NCI-H2029 treated with DMSO at 0.1 percent for 48 hours (cell line): ENCODE measurements around the gene CDH4.
"Not testable (repeated sequence)": the region's sequence is repeated elsewhere in the genome, so short reads cannot be mapped to it uniquely, and the experiment has no call there.

Experiments used
- DNase-seq: peaks from one replicate; lab custom pipeline; 2025; lab: John Stamatoyannopoulos, UW

Gene CDH4

GRCh38 chr20:61439251-61439650, 187.2 kb downstream of the CDH4 start:
- no peak for DNase-seq

GRCh38 chr20:61440548-61441055, 188.5 kb downstream of the CDH4 start:
- no peak for DNase-seq

GRCh38 chr20:61441537-61441936, 189.5 kb downstream of the CDH4 start:
- DNase-seq, result no peak

- DNase-seq, result no peak
Observed at GRCh38 chr20:61442075-61442670, 190.1 kb downstream of the CDH4 start.

- no peak for DNase-seq
Observed at GRCh38 chr20:61442718-61443117, 190.7 kb downstream of the CDH4 start.

GRCh38 chr20:61443443-61444126, 191.5 kb downstream of the CDH4 start:
- no peak for DNase-seq

- DNase-seq, result no peak
Observed at GRCh38 chr20:61444637-61445036, 192.6 kb downstream of the CDH4 start.

GRCh38 chr20:61445138-61445537, 193.1 kb downstream of the CDH4 start:
- DNase-seq, result no peak

GRCh38 chr20:61445741-61446140, 193.7 kb downstream of the CDH4 start:
- no peak for DNase-seq

GRCh38 chr20:61447952-61448351, 195.9 kb downstream of the CDH4 start:
- no peak for DNase-seq

GRCh38 chr20:61448386-61448785, 196.3 kb downstream of the CDH4 start:
- DNase-seq, result no peak

GRCh38 chr20:61449057-61449609, 197.1 kb downstream of the CDH4 start:
- DNase-seq, result no peak

GRCh38 chr20:61449916-61450315, 197.9 kb downstream of the CDH4 start:
- DNase-seq, result no peak

GRCh38 chr20:61450549-61450948, 198.5 kb downstream of the CDH4 start:
- DNase-seq, result no peak

GRCh38 chr20:61451009-61451408, 198.9 kb downstream of the CDH4 start:
- no peak for DNase-seq

GRCh38 chr20:61451953-61452352, 199.9 kb downstream of the CDH4 start:
- DNase-seq, result no peak

GRCh38 chr20:61453219-61453618, 201.2 kb downstream of the CDH4 start:
- no peak for DNase-seq

- DNase-seq, result not testable (repeated sequence)
Observed at GRCh38 chr20:61453623-61454022, 201.6 kb downstream of the CDH4 start.

GRCh38 chr20:61454053-61454452, 202.0 kb downstream of the CDH4 start:
- no peak for DNase-seq

- DNase-seq, result no peak
Observed at GRCh38 chr20:61455508-61456215, 203.6 kb downstream of the CDH4 start.

GRCh38 chr20:61457725-61458124, 205.7 kb downstream of the CDH4 start:
- no peak for DNase-seq

GRCh38 chr20:61458146-61458746, 206.2 kb downstream of the CDH4 start:
- no peak for DNase-seq
